ENCODE data around the gene PRR16.

DNA sequence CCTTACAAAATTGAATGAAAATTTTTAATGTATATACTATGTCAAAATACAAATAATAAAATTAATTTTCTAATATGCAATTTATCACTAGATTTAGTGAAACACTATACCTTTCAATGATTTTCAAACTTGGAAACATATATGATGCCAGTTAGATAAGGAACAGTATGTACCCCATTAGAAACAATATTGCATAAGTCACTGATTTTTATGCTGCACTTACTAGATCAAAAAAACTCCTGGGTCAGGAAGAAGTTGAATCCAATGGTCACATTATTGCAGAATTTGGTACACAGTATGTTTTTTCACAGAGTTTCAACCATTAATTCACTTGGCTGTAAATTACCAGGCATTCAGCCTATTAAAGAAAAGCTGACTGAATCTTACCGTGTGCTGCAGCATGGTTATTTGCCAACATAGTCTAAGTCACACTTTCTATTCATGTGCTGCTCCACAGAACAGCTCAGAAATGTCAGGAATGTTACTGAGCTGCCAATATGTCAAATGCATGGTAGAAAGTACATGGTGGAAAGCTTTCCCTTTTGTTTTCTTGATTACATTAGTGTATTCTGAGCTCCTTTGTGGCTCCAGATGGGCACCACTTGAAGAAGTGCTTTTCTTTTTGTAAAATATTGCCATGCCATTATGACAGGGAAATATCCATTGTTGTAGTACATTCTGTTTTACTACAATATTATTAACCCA lies 9.9 kb upstream of the PRR16 start:
- TF ChIP-seq, protein P1, sequence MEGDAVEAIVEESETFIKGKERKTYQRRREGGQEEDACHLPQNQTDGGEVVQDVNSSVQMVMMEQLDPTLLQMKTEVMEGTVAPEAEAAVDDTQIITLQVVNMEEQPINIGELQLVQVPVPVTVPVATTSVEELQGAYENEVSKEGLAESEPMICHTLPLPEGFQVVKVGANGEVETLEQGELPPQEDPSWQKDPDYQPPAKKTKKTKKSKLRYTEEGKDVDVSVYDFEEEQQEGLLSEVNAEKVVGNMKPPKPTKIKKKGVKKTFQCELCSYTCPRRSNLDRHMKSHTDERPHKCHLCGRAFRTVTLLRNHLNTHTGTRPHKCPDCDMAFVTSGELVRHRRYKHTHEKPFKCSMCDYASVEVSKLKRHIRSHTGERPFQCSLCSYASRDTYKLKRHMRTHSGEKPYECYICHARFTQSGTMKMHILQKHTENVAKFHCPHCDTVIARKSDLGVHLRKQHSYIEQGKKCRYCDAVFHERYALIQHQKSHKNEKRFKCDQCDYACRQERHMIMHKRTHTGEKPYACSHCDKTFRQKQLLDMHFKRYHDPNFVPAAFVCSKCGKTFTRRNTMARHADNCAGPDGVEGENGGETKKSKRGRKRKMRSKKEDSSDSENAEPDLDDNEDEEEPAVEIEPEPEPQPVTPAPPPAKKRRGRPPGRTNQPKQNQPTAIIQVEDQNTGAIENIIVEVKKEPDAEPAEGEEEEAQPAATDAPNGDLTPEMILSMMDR (conservative IDR thresholded peaks at IDR 0.05; ENCODE audit: low read depth, low read length) = no peak
- TF ChIP-seq EZH2 (IDR thresholded peaks at IDR 0.05; ENCODE audit: borderline replicate concordance, low read depth, low read length, poor library complexity, severe bottlenecking) = no peak
